Measurements from ENCODE around the gene STAM. TPM values are rescaled to one million over a fixed set of nuclear protein-coding genes. Genes with fewer than 3 reads are reported as not detected.

Gene STAM
- total and polyA plus RNA-seq, 9 of the 15 experiments (the other 6 are each of a cell fraction or from before 2014, with no cell fraction given), result 13.8 to 33.5 (median 26.4) TPM

- Histone ChIP-seq H3K36me3 (ENCODE audit: control insufficient read depth, insufficient read depth, low read length) (peaks cover 61% of the 10 kb centered on the region), H3K79me2 (ENCODE audit: control insufficient read depth, insufficient read depth, low read length) (no peaks in the 10 kb centered on the region), H3K4me3 (no peak overlapping the region), H3K9me3 (replicated peaks; ENCODE audit: control insufficient read depth, insufficient read depth, low read depth, low read length) (no peaks in the 10 kb centered on the region; the same call in 1 of the 2 replicates), H3K9me1 (ENCODE audit: control insufficient read depth, insufficient read depth, low read length) (no peaks in the 10 kb centered on the region), H3K27me3 (ENCODE audit: control insufficient read depth in 2 of 2, insufficient read depth in 2 of 2, low read length in 2 of 2) (no peaks in the 10 kb centered on the region), H3K4me1 (replicated peaks in 1 of 2; ENCODE audit: control insufficient read depth in 2 of 2, insufficient read depth in 2 of 2, low read length in 2 of 2) (no peaks in the 10 kb centered on the region), H2AFZ (ENCODE audit: low read depth, low read length) (no peak overlapping the region), H3K4me2 (ENCODE audit: insufficient read depth, low read length) (no peak overlapping the region), H3K27ac (ENCODE audit: extremely low read depth, low read depth, low read length) (no peak overlapping the region), H3K9ac (ENCODE audit: insufficient read depth in 1 of 2, low read depth in 2 of 2, low read length in 2 of 2) (no peak overlapping the region), H4K20me1 (replicated peaks; ENCODE audit: control insufficient read depth, insufficient read depth, low read length) (no peaks in the 10 kb centered on the region)
- no peak for FAIRE-seq
- in situ Hi-C loops (cut with MboI) (no loop called here), intact Hi-C loops (cut with micrococcal nuclease) (no loop called here)
- CTCF ChIA-PET (ENCODE audit: low intra/inter-chr PET ratio), result no interaction called here
- no peak for TF ChIP-seq HIVEP1 (CRISPR knock-in tag; IDR thresholded peaks at IDR 0.05)
- TF ChIP-seq FOXK1 (CRISPR knock-in tag; IDR thresholded peaks at IDR 0.05; ENCODE audit: borderline replicate concordance), result no peak
- no peak for TF ChIP-seq ZNF436 (CRISPR knock-in tag; IDR thresholded peaks at IDR 0.05)
- TF ChIP-seq ZNF274 (IDR thresholded peaks at IDR 0.05; ENCODE audit: borderline replicate concordance, low read depth, low read length), result no peak
- no peak for TF ChIP-seq ZNF511 (CRISPR knock-in tag; IDR thresholded peaks at IDR 0.05)
- no peak for TF ChIP-seq HINFP (tag; conservative IDR thresholded peaks at IDR 0.05; ENCODE audit: low read depth)
- no peak for TF ChIP-seq ZNF316 (IDR thresholded peaks at IDR 0.05)
- no peak for TF ChIP-seq GTF2A2 (tag; IDR thresholded peaks at IDR 0.05)
- TF ChIP-seq NUFIP1 (IDR thresholded peaks at IDR 0.05; ENCODE audit: partially characterized antibody), result no peak
- TF ChIP-seq LEF1 (IDR thresholded peaks at IDR 0.05), result no peak
- no peak for ATAC-seq
- 96% methylated on average over 4 of the region's 4 CpGs for WGBS (ENCODE audit: insufficient coverage, low coverage, missing lambda C conversion rate)
- BruUV-seq (replicated peaks), result no TSS peak
- no peak for DNase-seq (ENCODE audit: extremely low read depth in 1 of 4, low spot score in 3 of 4)
- POLR2A ChIA-PET, result interaction anchor here (0.8 to 1.7 kb wide), 3 partner anchors 9 to 25 kb away, joined by 3 to 5 read pairs (median 3); no protein-coding TSS in a partner anchor
Observed at GRCh38 chr10:17698696-17699095, 54.7 kb downstream of the STAM start.
